ENCODE results near the gene SYNPO.

The SYNPO gene, protein sequence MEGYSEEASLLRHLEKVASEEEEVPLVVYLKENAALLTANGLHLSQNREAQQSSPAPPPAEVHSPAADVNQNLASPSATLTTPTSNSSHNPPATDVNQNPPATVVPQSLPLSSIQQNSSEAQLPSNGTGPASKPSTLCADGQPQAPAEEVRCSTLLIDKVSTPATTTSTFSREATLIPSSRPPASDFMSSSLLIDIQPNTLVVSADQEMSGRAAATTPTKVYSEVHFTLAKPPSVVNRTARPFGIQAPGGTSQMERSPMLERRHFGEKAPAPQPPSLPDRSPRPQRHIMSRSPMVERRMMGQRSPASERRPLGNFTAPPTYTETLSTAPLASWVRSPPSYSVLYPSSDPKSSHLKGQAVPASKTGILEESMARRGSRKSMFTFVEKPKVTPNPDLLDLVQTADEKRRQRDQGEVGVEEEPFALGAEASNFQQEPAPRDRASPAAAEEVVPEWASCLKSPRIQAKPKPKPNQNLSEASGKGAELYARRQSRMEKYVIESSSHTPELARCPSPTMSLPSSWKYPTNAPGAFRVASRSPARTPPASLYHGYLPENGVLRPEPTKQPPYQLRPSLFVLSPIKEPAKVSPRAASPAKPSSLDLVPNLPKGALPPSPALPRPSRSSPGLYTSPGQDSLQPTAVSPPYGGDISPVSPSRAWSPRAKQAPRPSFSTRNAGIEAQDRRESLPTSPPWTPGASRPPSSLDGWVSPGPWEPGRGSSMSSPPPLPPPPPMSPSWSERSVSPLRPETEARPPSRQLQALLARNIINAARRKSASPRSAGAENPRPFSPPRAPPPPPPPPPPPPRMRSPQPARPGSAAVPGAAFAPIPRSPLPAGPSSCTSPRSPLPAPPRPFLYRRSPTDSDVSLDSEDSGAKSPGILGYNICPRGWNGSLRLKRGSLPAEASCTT

DNA sequence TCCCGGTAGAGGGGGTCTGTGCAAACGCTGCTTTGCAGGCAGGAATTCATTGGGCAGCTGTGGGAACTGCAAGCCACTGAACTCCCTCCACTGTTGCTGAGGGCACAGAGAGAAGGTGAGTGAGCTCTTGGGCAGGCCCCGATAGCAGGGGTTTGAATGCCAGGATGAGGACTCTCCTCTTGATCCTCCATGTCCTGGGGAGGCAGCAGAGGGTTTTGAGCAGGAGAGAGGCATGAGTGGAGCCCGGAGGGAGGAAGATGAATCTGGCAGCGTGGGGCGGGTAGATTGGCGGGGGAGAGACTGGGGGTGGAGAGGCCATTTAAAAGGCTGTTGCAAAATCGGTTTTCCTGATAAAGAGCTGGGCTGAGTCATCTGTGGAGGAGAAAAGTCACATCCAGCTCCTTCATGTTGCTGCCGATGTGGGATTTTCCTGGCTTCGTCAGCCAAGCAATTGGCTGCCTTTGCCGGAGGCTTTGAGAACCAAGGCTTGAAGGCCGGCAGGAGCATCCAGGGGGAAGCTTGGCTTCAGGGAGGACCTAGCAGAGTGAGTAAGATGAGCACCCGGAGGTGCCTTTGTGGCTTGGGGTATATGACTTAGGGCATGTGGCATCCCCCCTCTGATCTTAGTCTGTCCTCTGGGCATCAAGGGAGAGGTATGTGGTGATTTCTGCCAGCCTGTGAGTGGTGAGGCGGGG is at the start of gene SYNPO:
Gene SYNPO (plus strand): TSS at position 350 of the 695 bp plus-strand sequence. CDS start 7,616 bp downstream, outside the sequence.
- DNase-seq (ENCODE audit: low read depth): peak; percentile 96

DNA sequence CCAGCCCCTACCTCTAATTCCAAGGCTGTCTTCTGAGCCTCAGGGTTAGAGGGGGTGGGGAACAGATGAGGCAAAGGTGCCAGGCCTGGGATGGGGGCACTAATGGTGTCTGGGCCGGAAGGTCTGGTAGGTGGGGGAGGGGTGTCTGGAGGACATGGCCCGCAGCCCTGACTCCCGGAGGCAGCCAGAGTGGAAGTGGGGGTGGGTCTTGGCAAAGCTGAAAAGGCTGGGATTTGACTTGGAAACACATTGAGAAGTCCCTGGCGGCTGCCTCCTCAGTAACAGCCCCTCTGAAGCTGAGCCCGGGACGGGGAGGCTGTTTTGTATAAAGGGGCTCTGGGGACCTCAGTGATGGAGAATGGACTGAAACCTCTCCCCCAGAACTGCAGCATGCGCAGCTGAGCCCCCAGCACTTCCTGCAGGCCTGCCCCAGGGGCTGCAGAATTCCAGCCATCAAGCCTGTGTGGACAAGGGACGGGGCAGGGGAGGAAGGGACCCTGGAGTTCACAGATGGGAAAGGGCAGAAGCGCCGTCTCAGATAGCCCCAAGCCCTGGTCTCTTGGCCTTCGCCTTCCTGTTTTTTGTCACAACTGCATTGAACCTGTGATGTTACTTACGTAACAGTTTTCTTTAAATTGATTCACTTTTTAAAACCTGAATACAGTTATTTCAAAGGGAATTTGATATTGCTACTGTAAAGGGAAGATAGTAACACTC is 49.3 kb upstream of the SYNPO start:
- DNase-seq (ENCODE audit: low read depth): no peak

- DNase-seq (ENCODE audit: low read depth): no peak
Observed at GRCh38 chr5:150593593-150593992, 46.9 kb upstream of the SYNPO start.

- no peak for DNase-seq (ENCODE audit: low read depth)
Observed at GRCh38 chr5:150593996-150594395, 46.5 kb upstream of the SYNPO start.

- DNase-seq (ENCODE audit: low read depth): no peak
Observed at GRCh38 chr5:150595466-150596031, 44.9 kb upstream of the SYNPO start.

GRCh38 chr5:150596313-150596712 is 44.1 kb upstream of the SYNPO start:
- DNase-seq (ENCODE audit: low read depth): no peak

GRCh38 chr5:150596826-150597225 is 43.6 kb upstream of the SYNPO start:
- DNase-seq (ENCODE audit: low read depth): no peak

DNA sequence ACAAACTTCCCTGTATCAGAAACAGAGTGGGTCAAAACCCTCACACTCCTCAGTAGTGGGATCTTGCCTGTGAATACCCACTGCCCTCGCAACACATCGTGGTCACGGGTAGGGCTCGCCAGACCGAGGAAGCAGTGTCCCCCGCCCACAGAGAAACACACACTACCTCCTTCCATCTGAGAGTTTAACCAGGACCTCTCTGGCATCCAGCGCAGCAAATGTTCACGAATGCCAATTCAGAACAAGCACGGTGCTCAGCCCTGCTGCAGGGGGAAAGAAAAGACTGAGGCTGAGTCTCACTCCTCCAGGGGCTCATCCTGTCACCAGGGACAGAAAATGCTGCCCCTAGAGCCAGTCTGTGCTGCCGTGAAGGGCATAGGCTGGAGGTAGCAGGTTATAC is 42.5 kb upstream of the SYNPO start:
- no peak for DNase-seq (ENCODE audit: low read depth)

- DNase-seq (ENCODE audit: low read depth): no peak
Observed at GRCh38 chr5:150598821-150599273, 41.6 kb upstream of the SYNPO start.

GRCh38 chr5:150599281-150599680 is 41.2 kb upstream of the SYNPO start:
- DNase-seq (ENCODE audit: low read depth): no peak

GRCh38 chr5:150599917-150600511 is 40.4 kb upstream of the SYNPO start:
- DNase-seq (ENCODE audit: low read depth): peak; percentile 22

GRCh38 chr5:150600616-150601490 is 39.6 kb upstream of the SYNPO start:
- DNase-seq (ENCODE audit: low read depth): no peak

DNA sequence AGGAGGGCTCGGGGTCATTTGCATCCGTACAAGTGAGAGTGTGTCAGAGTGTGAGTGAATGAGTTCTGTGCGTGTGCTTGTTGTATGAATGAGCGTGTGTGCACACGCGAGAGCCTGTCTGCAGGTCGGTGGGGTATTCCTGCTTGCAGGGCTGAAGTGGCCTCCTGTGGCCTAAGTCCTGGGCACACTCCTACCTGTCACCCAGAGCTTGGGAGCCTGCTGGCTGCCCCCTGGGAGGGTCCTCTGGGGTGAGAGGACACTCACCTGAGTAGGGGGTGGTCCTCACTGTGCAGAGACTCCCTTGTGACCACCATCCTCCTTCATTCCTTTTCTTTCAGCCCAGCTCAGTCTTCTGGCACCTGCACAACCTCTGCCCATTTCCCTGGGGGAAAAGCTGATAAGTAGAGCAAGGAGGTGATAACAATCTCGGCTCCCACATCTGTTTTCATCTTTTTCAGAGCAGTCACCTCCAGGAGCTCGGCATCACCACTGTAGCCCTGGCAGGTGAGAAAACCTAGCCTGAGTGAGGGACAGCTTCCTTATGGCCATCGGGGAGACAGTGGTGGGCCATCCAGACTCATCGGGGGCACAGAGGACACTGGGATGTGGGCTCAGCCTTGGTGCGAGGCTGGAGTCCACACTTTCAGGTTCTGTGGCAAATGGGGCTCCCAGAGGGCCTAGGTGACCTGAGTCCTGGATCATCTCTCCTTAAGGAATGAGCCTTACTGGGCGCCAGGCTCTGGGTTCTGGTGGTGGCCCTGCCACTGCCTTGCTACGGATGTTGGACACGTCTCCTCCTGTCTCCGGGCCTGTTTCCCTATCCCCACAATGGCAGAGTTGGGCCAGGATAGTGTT is 38.7 kb upstream of the SYNPO start:
- DNase-seq (ENCODE audit: low read depth): no peak

DNA sequence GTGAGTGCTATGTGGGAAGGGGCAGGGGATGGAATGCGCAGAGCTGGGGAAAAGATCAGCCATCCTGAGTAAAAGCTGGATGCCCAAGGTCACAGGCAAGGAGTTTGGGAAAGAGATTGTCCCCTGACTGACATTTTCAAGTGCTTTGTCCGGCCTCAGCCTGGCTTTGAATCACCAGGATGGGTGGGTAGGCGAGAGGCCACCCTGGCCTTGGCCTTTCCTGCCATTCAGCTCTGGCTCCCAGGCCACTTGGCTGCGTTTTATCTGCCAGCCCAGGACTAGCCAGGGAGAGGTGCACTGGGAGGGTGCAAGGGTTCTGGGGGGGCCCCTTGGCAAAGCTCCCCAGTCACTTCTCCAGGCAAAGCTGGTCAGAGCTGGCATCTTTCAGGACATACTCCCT is 37.4 kb upstream of the SYNPO start:
- no peak for DNase-seq (ENCODE audit: low read depth)

- no peak for DNase-seq (ENCODE audit: low read depth)
Observed at GRCh38 chr5:150603491-150603890, 37.0 kb upstream of the SYNPO start.

GRCh38 chr5:150604010-150604409 is 36.5 kb upstream of the SYNPO start:
- DNase-seq (ENCODE audit: low read depth): no peak

DNA sequence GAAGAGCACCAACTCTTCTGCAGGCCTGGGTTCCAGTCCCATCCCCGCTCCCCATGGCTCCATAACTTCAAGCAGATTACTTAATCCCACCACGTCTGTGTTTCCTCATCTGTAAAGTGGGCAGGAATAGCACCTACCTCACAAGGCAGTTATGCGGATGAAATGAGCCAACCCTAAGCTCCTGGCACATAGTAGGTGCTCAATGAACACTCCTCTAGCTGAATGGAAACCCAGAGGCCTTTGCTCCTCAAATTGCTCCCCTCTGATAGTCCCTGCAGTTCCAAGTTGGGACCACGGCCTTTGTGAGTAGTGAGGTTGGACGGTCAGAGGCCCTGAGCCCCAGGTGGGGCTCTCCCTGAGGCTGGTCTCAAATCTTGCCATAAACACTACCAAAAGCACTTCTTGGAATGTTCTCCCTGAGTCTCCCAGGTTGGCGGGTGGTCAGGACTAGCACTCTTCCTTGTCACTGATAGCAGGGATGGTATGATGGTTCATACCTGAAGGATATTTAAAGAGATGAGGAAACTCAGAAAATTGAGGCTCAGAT is 35.5 kb upstream of the SYNPO start:
- no peak for DNase-seq (ENCODE audit: low read depth)

GRCh38 chr5:150605546-150605945 is 34.9 kb upstream of the SYNPO start:
- DNase-seq (ENCODE audit: low read depth): no peak

- no peak for DNase-seq (ENCODE audit: low read depth)
Observed at GRCh38 chr5:150606476-150606875, 34.0 kb upstream of the SYNPO start.

Data from stromal cell of bone marrow (primary cell).